Measurements from ENCODE around the gene KCNIP3. TPM values are rescaled to one million over a fixed set of nuclear protein-coding genes. Genes with fewer than 3 reads are reported as not detected.

KCNIP3 gene
- total RNA-seq, 4 donors from 2014 or later = 5.2 to 20.4 (median 11.4) TPM

DNA sequence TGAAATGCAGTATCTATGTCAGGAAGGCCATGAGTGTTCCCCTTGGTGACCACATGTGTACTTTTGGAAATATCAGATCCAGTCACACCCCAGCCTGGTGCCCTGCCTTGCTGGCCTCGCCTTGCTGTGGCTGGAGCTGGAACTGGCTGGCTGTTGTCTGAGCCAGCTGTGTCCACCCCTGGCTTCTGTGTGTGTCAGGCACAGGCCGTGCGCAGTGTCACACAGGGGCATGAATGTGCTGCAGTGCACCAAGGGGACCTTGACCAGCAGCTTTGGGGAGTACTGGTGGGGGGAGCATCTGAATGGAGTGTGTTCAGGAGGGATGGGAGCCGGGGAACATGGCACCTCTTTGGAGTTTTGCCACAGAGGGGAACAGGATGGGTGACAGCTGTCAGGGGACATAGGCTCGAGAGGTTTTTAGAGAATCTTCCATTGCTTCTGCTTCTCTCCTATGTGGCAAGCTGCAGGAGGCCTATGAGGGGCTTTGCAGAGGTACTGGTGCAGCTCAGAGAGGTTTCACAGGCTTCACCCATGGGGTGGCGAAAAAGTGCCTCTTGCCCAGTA is 60.7 kb downstream of the KCNIP3 start:
- no peak overlapping the region for H3K4me3 ChIP-seq (ENCODE audit: low read depth, poor library complexity, severe bottlenecking)
- intact Hi-C loops (cut with DNase I; ENCODE audit: low total_unique reads) = no loop called here
- no peak for TF ChIP-seq POLR2A (IDR thresholded peaks at IDR 0.05)
- TF ChIP-seq, protein P1, sequence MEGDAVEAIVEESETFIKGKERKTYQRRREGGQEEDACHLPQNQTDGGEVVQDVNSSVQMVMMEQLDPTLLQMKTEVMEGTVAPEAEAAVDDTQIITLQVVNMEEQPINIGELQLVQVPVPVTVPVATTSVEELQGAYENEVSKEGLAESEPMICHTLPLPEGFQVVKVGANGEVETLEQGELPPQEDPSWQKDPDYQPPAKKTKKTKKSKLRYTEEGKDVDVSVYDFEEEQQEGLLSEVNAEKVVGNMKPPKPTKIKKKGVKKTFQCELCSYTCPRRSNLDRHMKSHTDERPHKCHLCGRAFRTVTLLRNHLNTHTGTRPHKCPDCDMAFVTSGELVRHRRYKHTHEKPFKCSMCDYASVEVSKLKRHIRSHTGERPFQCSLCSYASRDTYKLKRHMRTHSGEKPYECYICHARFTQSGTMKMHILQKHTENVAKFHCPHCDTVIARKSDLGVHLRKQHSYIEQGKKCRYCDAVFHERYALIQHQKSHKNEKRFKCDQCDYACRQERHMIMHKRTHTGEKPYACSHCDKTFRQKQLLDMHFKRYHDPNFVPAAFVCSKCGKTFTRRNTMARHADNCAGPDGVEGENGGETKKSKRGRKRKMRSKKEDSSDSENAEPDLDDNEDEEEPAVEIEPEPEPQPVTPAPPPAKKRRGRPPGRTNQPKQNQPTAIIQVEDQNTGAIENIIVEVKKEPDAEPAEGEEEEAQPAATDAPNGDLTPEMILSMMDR (IDR thresholded peaks at IDR 0.05) = no peak
- peak in 1 of 2 donors; percentile 74 for DNase-seq (ENCODE audit: low spot score in 2 of 2)
- WGBS, 2 donors = 78 to 83% methylated on average over 6 of the region's 6 CpGs

DNA sequence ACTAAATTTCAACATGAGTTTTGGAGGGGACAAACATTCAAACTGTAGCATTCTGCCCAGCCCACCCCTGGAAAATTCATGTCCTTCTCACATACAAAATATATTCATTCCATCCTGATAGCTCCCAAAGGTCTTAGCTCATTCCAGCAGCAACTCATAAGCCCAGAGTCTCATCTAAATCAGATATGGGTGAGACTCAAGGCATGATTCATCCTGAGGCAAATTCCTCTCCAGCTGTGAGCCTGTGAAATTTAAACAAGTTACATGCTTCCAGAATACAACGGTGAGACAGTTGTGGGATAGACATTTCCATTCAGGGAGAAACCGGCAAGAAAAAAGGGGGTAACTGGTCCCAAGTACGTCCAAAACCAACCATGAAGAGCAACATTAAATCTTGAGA is 61.9 kb downstream of the KCNIP3 start:
- DNase-seq (ENCODE audit: low spot score in 2 of 2) = no peak
- WGBS, 2 donors = 57 to 65% methylated on average over 3 of the region's 3 CpGs
- intact Hi-C loops (cut with DNase I; ENCODE audit: low total_unique reads) = no loop called here
- no peak for TF ChIP-seq POLR2A (IDR thresholded peaks at IDR 0.05)
- TF ChIP-seq, protein P1 (IDR thresholded peaks at IDR 0.05) = no peak
- H3K4me3 ChIP-seq (ENCODE audit: low read depth, poor library complexity, severe bottlenecking) = no peak overlapping the region

DNA sequence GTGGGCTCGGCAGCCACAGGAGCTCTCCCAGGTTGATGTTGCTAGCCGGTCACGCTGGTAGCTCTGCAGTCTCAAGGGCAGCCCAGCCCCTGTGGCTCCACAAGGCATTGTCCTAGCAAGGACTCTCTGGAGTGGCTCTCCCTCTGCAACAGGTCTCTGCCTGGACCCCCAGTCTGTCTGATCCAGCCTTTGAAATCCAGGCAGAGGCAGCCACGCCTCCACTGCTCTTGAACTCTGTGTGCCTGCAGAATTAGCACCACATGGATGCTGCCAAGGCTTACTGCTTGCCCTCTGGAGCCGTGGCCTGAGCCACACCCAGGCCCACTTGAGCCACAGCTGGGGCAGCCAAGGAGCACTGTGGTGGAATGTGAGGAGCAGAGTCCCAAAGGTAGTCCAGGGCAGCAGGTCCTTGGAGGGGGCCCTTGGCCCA is 62.4 kb downstream of the KCNIP3 start:
- 69 to 93% methylated on average over 2 to 4 of the region's 5 CpGs for WGBS, 2 donors
- no peak for TF ChIP-seq POLR2A (IDR thresholded peaks at IDR 0.05)
- TF ChIP-seq, protein P1 (IDR thresholded peaks at IDR 0.05) = no peak
- peak in 1 of 2 donors; percentile 82 for DNase-seq (ENCODE audit: low spot score in 2 of 2)
- intact Hi-C loops (cut with DNase I; ENCODE audit: low total_unique reads) = no loop called here
- H3K4me3 ChIP-seq (ENCODE audit: low read depth, poor library complexity, severe bottlenecking) = no peak overlapping the region

DNA sequence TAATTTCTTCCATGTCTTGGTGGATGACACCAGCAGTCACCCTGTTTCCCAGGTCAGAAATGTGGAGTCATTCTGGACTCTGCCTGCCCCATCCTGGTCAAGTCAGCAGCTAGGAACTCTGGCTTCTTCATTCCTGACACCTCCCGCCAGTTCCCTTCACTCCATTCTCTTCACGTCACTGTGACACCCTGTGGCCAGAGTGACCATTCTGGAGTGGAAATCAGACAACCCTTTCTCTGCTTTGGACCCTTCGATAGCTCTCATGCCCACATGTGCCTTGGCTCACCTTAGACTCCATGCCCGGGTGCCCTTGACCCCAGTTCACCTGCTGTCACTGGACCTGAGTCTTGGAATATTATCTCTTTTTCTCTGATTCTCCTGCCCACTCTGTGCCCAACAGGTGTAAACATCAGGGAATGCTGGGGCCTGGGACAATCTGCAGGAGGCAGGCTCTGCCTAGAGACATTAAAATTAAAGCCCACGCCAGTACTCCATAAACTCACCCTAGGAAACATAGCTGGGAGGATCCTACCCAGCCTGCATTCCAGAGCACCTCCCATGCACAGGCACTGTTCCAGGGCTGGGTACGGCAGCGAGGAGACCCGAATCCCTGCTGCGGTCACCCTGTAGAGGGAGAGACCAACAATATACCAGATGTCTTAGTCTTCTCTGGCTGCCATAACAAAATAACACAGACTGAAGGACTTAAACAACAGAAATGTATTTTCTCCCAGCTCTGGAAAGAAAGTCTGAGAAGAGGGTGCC is 64.3 kb downstream of the KCNIP3 start:
- DNase-seq (ENCODE audit: low spot score in 2 of 2) = peak in 1 of 2 donors; percentile 50
- WGBS, 2 donors = 72 to 77% methylated on average over 9 of the region's 9 CpGs
- no peak overlapping the region for H3K4me3 ChIP-seq (ENCODE audit: low read depth, poor library complexity, severe bottlenecking)
- TF ChIP-seq, protein P1 (IDR thresholded peaks at IDR 0.05) = no peak
- TF ChIP-seq POLR2A (IDR thresholded peaks at IDR 0.05) = no peak
- intact Hi-C loops (cut with DNase I; ENCODE audit: low total_unique reads) = no loop called here

DNA sequence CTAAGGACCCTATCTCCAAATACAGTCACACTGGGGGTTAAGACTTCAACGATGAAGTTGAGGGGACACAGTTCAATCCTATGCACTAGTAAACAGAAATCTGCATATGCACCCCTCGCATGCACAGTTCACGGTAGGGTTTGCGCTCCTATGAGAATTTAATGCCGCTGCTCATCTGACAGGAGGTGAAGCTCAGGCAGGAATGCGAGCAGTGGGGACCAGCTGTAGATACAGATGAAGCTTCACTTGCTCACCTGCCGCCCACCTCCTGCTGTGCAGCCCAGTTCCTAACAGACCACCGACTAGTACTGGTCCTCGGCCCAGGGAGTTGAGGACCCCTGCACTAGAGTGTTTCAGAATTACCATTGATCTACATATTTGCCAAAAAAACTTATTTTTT is 65.3 kb downstream of the KCNIP3 start:
- DNase-seq (ENCODE audit: low spot score in 2 of 2) = peak in 1 of 2 donors; percentile 62
- 81 to 88% methylated on average over 9 of the region's 9 CpGs for WGBS, 2 donors
- intact Hi-C loops (cut with DNase I; ENCODE audit: low total_unique reads) = no loop called here
- H3K4me3 ChIP-seq (ENCODE audit: low read depth, poor library complexity, severe bottlenecking) = no peak overlapping the region
- TF ChIP-seq, protein P1 (IDR thresholded peaks at IDR 0.05) = no peak
- no peak for TF ChIP-seq POLR2A (IDR thresholded peaks at IDR 0.05)

Data from lower leg skin (tissue), 4 donors.